ENCODE measurements around the gene JARID2. TPM values are rescaled to one million over a fixed set of nuclear protein-coding genes. Genes with fewer than 3 reads are reported as not detected.
"Not testable (repeated sequence)": the region's sequence is repeated elsewhere in the genome, so short reads cannot be mapped to it uniquely, and the experiment has no call there.

Gene JARID2
- total RNA-seq, 1 donor, result 9.1 TPM

DNA sequence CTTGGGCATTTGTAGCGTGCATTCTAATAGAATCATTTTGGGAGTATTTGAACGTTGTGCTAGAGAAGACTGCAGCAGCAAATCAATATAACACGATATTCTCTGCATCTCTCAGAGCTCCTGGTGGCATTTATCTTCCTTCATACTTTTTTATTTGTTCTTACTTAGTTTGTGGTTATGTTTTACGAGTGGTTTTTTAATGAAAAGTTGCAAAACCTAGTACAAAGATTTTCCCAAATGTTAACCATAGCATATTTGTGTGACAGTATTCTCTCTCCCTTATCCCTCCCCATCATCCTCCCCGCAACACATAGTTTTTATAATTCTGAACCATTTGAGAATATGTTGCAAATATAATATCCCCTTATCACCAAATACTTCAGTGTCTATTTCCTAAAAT, 50.4 kb downstream of the JARID2 start:
- TF ChIP-seq, protein P1, sequence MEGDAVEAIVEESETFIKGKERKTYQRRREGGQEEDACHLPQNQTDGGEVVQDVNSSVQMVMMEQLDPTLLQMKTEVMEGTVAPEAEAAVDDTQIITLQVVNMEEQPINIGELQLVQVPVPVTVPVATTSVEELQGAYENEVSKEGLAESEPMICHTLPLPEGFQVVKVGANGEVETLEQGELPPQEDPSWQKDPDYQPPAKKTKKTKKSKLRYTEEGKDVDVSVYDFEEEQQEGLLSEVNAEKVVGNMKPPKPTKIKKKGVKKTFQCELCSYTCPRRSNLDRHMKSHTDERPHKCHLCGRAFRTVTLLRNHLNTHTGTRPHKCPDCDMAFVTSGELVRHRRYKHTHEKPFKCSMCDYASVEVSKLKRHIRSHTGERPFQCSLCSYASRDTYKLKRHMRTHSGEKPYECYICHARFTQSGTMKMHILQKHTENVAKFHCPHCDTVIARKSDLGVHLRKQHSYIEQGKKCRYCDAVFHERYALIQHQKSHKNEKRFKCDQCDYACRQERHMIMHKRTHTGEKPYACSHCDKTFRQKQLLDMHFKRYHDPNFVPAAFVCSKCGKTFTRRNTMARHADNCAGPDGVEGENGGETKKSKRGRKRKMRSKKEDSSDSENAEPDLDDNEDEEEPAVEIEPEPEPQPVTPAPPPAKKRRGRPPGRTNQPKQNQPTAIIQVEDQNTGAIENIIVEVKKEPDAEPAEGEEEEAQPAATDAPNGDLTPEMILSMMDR (IDR thresholded peaks at IDR 0.05; ENCODE audit: insufficient read depth, low read depth, low read length), result no peak
- peak; percentile 74 for DNase-seq (ENCODE audit: low read depth)
- H3K4me3 ChIP-seq (ENCODE audit: low read depth, low read length), result no peak overlapping the region

DNA sequence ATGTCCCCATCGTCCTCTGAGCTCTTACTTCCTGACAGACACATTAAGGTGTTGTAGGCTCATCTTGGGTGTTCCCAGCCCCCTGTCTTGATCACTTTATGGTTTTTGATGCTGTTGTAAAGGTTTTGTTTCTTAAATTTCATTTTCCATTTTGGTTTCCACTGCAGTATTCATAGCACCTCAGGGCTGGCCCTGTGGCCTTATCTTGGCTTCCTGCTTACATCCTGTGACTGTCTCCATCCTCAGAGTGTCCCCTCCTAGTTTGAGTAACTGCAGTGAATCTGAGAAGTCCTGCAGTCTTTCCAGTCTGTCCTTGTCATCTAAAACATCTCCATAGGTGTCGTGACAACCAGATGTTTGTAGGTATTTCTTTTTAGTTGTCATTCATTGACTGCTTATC, 50.9 kb downstream of the JARID2 start:
- H3K4me3 ChIP-seq (ENCODE audit: low read depth, low read length), result no peak overlapping the region
- no peak for DNase-seq (ENCODE audit: low read depth)
- TF ChIP-seq, protein P1 (IDR thresholded peaks at IDR 0.05; ENCODE audit: insufficient read depth, low read depth, low read length), result no peak

DNA sequence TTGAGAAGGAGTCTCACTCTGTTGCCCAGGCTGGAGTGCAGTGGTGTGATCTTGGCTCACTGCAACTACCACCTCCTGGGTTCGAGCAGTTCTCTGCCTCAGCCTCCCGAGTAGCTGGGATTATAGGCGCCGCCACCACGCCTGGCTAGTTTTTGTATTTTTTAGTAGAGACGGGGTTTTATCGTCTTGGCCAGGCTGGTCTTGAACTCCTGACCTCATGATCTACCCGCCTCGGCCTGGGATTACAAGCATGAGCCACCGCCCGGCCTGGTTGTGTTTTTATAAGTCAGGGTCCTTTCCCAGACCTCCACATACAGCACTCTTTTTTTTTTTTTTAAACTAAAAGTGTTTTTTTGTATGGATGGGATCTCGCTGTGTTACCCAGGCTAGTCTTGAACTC, 51.3 kb downstream of the JARID2 start:
- H3K4me3 ChIP-seq (ENCODE audit: low read depth, low read length); DNase-seq (ENCODE audit: low read depth): not testable (repeated sequence)

DNA sequence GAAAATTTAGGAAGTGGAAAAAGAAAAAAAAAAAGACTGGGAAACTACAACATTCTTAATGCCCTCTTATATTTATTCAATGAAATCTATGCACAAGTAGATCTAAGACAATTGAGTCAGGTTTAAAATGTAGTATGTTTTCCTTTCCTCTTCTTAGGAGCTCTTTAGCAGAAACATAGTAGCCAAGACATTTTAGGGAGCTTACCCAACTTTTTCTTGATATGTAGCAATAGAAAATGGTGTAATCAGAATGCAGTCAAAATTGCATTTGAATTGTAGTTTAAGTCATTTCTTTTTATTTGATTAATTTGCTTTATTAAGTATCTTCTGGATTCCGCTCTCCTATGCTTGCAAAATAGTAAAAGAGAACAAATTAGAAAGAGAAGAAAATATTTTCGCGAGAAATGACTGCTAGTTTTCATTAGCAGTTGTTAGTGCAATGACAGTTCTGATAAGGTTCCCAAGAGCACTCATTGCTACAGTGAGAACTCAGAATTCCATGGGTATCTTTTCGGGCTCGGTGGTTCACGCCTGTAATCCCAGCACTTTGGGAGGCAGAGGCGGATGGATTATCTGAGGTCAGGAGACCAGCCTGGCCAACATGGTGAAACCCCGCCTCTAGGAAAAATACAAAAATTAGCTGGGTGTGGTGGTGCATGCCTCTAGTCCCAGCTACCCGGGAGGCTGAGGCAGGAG, 52.2 kb downstream of the JARID2 start:
- H3K4me3 ChIP-seq (ENCODE audit: low read depth, low read length), result no peak overlapping the region
- peak; percentile 82 for DNase-seq (ENCODE audit: low read depth)
- TF ChIP-seq, protein P1 (IDR thresholded peaks at IDR 0.05; ENCODE audit: insufficient read depth, low read depth, low read length), result no peak

DNA sequence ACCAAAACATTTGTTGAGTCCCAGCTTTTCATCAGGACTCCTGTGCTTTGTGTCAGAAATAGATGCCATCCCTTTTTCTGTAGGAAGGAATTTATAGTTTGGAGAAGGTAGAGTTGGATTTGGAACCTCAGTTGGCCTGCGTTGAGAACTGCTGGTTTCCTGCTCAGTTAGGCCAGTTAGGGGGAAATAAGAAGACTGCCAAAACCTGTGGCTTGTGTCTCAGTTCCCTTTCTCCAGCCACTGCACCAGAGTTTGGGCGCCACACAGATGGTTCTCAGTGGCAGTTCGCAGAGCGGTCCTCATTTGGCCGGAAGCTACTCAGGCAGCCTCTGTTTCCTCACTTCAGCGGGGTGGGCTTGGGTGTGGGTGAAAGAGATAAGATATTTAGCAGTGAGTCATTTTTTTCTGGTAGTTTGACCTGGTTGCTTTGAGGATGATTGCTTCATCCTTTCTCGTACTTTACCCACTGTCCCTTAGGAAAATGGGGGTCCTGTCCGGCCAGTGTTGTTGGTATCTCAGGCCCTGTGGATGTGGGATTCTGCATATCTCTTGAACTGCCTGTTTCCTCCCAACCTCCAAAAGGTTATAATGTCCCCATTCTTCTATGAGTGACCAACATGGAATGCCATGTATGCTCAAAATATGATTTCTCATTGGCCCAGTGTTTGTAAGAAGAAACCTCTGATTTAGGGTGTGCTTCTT, 53.7 kb downstream of the JARID2 start:
- DNase-seq (ENCODE audit: low read depth), result peak; percentile 85
- TF ChIP-seq, protein P1 (IDR thresholded peaks at IDR 0.05; ENCODE audit: insufficient read depth, low read depth, low read length), result no peak
- H3K4me3 ChIP-seq (ENCODE audit: low read depth, low read length), result no peak overlapping the region

DNA sequence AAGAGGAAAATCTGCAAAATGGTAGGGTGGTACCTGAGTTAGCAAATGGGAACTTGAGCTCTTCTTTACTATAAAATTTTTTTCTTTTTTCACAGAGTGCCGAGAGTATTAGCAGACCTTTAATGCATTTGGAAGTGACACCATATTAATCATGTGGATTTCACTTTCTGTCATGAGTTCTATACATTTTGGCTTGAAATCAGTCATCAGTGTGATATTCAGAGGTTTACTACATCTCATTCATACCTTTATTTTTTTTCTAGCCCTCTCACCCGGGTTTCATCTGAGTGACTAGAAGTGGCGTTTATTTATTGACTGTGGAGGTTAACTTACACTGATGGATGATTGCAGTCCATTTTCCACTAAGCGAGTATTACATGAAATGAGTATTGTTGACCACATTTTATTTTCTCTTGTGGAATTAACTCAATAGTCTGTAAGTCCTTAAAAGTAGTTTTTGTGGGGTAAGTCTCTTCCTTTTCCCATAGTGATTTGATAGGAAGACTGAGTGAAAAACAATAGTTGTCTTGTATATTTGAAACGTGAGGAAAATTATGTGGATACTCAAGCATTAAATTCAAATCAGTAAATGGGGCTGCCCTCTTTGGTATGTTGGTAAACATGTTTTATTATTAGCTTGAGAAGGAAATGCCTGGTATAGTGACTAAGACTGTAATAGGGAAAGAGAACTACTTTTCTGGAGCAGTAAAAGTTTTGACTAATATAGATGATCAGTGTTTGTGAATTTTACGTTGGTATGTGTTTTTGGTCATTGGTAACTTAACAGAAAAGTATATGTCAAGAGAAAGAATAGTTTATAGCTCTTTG, 55.5 kb downstream of the JARID2 start:
- TF ChIP-seq, protein P1 (IDR thresholded peaks at IDR 0.05; ENCODE audit: insufficient read depth, low read depth, low read length), result no peak
- H3K4me3 ChIP-seq (ENCODE audit: low read depth, low read length), result no peak overlapping the region
- no peak for DNase-seq (ENCODE audit: low read depth)
